Activated CD8-positive, alpha-beta T cell treated with anti-CD3 and anti-CD28 coated beads for 36 hours (primary cell): Measurements from ENCODE around the gene DNLZ. TPM values are rescaled to one million over a fixed set of nuclear protein-coding genes. Genes with fewer than 3 reads are reported as not detected.
A peak's percentile ranks its signal among the peaks of the same experiment; 100 is the strongest.
"Not testable (repeated sequence)": the region's sequence is repeated elsewhere in the genome, so short reads cannot be mapped to it uniquely, and the experiment has no call there.

Experiments used
- ATAC-seq: fragments of 200-7000 bp; cut with Tn5 transposase; one replicate; pipeline ENCODE4 v1.10.0; 2021; ENCODE audit warnings: mild to moderate bottlenecking, moderate library complexity
- CTCF ChIA-PET: fragments of 350-600 bp; sonication (Branson Sonifier 250); formaldehyde crosslinking; loops from one replicate; lab custom pipeline; 2021; ENCODE audit warnings: antibody characterized with exemption; lab: Charles Lee
- POLR2A ChIA-PET: fragments of 350-600 bp; sonication (Branson Sonifier 250); formaldehyde crosslinking; loops from one replicate; lab custom pipeline; 2021; ENCODE audit warnings: antibody characterized with exemption; lab: Charles Lee
- DNase-seq: peaks from one replicate; pipeline ENCODE4 v3.0.0-alpha.2; 2020
- H3K27ac Mint-ChIP-seq: one replicate; pipeline ENCODE4 v1.8.0; 2021; ENCODE audit warnings: mild to moderate bottlenecking, mixed read lengths
- H3K27me3 Mint-ChIP-seq: one replicate; pipeline ENCODE4 v1.8.0; 2021; ENCODE audit warnings: mixed read lengths
- H3K36me3 Mint-ChIP-seq: one replicate; pipeline ENCODE4 v1.8.0; 2021; ENCODE audit warnings: low read depth, mixed read lengths
- H3K4me1 Mint-ChIP-seq: one replicate; pipeline ENCODE4 v1.8.0; 2021; ENCODE audit warnings: low read depth, mixed read lengths
- H3K4me3 Mint-ChIP-seq: one replicate; pipeline ENCODE4 v1.8.0; 2021; ENCODE audit warnings: mild to moderate bottlenecking, moderate library complexity, mixed read lengths
- H3K9me3 Mint-ChIP-seq: one replicate; pipeline ENCODE4 v1.8.0; 2021; ENCODE audit warnings: mixed read lengths
- CTCF ChIP-seq: fragments of 200-600 bp; IDR thresholded peaks from one replicate; pipeline ENCODE4 v1.8.0; 2022; ENCODE audit warnings: antibody characterized with exemption, mild to moderate bottlenecking
- intact Hi-C: fragments of 100-400 bp; cut with micrococcal nuclease; formaldehyde crosslinking; loops from one replicate; pipeline ENCODE4 v1.10.0; 2022
- total RNA-seq, 2 experiments: library from RNA; stranded (reverse); gene quantifications; one replicate each; pipeline ENCODE4 v1.2.3, GENCODE V29; 2021

DNLZ gene
- total RNA-seq, 2 experiments from 2014 or later = 16.1 to 17.4 TPM

GRCh38 chr9:136409557-136410455 lies 46.3 kb upstream of the DNLZ start:
- intact Hi-C loops = loop anchor here (10.0 kb wide), 1 partner anchor 95 kb away; no protein-coding TSS in a partner anchor
- no peaks in the 10 kb centered on the region for H3K27me3 Mint-ChIP-seq
- H3K27ac Mint-ChIP-seq = peak overlapping the region; percentile 95
- peaks cover 70% of the 10 kb centered on the region for H3K36me3 Mint-ChIP-seq
- peaks cover 55% of the 10 kb centered on the region for H3K4me1 Mint-ChIP-seq
- H3K9me3 Mint-ChIP-seq = no peaks in the 10 kb centered on the region
- DNase-seq (peak; percentile 58), ATAC-seq (peak; percentile 42)
- H3K4me3 Mint-ChIP-seq = peak overlapping the region; percentile 97
- POLR2A ChIA-PET = interaction anchor here (0.7 to 2.2 kb wide), 15 partner anchors 9 to 505 kb away, joined by 3 to 16 read pairs (median 4); partner anchors contain the start of gene DNLZ
- no peak for TF ChIP-seq CTCF
- CTCF ChIA-PET = interaction anchor here (0.8 to 3.2 kb wide), 6 partner anchors 10 to 450 kb away, joined by 3 to 21 read pairs (median 5); partner anchors contain the start of genes DNLZ and SNAPC4

DNA sequence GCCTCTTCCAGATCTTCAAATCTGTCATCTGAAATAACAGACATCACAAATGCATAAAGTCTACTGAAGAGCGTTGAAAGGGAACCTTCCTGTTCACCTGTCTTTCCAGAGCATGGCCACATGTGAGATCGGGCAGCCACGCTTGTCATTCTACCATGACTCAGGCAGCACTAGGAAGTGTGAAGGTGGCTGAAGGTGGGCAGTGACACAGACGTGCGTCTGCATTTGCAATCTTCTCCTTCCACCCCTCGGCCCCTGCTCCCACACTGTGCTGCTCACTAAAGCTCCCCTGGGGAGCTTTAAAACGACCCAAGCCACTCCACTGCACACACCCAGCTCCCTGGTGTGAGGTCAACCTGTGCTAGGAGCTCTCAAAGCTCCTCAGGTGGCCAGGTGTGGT lies 44.4 kb upstream of the DNLZ start:
- no peak for TF ChIP-seq CTCF
- ChIA-PET CTCF (interaction anchor here (1.3 kb wide), 1 partner anchor 31 kb away, joined by 5 read pairs; no protein-coding TSS in a partner anchor), POLR2A (interaction anchor here (0.9 to 1.5 kb wide), 2 partner anchors 9 to 10 kb away, joined by 3 to 5 read pairs; no protein-coding TSS in a partner anchor)
- Mint-ChIP-seq H3K27me3 (no peaks in the 10 kb centered on the region), H3K36me3 (peaks cover 66% of the 10 kb centered on the region), H3K9me3 (no peaks in the 10 kb centered on the region), H3K27ac (no peak overlapping the region), H3K4me1 (peaks cover 70% of the 10 kb centered on the region), H3K4me3 (no peak overlapping the region)
- ATAC-seq (no peak), DNase-seq (peak; percentile 23)
- intact Hi-C loops = loop anchor here (10.0 kb wide), 1 partner anchor 93 kb away; no protein-coding TSS in a partner anchor

DNA sequence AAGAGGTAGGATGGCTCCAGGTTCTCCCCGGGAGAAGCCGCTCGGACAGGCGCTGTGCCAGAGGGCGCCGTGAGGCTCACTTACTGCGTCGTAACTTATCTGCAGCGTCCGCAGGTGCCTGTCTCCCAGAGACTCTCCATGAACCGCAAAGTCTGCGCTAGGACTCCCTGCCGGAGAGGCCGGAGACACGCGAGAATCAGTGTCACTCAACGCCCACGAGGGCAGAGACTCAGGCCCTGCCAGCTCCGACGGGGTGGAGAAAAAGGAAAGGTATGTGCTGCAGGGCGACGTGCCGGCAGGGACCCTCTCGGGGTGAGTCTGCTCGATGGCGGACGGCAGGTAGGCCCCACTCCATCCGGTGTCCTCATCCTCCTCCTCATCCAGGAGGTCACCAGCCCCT lies 43.5 kb upstream of the DNLZ start:
- H3K4me3 Mint-ChIP-seq, H3K27ac Mint-ChIP-seq, H3K9me3 Mint-ChIP-seq, ATAC-seq, H3K27me3 Mint-ChIP-seq, DNase-seq, POLR2A ChIA-PET, CTCF ChIA-PET: not testable (repeated sequence)
- peaks cover 66% of the 10 kb centered on the region for H3K36me3 Mint-ChIP-seq
- intact Hi-C loops = loop anchor here (10.0 kb wide), 1 partner anchor 92 kb away; no protein-coding TSS in a partner anchor
- peaks cover 71% of the 10 kb centered on the region for H3K4me1 Mint-ChIP-seq

GRCh38 chr9:136405904-136406303 lies 42.4 kb upstream of the DNLZ start:
- H3K9me3 Mint-ChIP-seq, H3K27me3 Mint-ChIP-seq, H3K4me3 Mint-ChIP-seq, CTCF ChIA-PET, ATAC-seq, DNase-seq: not testable (repeated sequence)
- Mint-ChIP-seq H3K27ac (peak overlapping the region; percentile 32), H3K36me3 (peaks cover 63% of the 10 kb centered on the region), H3K4me1 (peaks cover 64% of the 10 kb centered on the region)
- intact Hi-C loops = loop anchor here (10.0 kb wide), 1 partner anchor 91 kb away; no protein-coding TSS in a partner anchor
- POLR2A ChIA-PET = interaction anchor here (1.0 kb wide), 1 partner anchor 10 kb away, joined by 3 read pairs; no protein-coding TSS in a partner anchor

DNA sequence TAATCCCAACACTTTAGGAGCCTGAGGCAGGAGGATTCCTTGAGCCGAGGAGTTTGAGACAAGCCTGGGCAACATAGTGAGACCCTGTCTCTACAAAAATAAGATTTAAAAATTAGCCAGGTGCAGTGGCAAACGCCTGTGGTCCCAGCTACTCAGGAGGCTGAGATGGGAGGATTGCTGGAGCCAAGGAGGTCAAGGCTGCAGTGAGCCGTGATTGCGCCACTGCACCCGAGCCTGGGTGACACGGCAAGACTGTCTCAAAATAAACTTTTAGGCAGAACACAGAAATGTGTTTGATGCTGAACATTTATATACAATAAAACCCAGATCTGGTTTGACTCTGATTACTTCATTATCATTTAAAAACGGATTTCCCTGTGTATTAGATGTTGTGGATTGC lies 41.9 kb upstream of the DNLZ start:
- H3K27me3 Mint-ChIP-seq = no peaks in the 10 kb centered on the region

More for the DNA sequence above, 41.9 kb upstream of the DNLZ start:
- ChIA-PET POLR2A (interaction anchor here (1.0 kb wide), 1 partner anchor 9 kb away, joined by 3 read pairs; no protein-coding TSS in a partner anchor), CTCF (no interaction called here)
- Mint-ChIP-seq H3K4me1 (peaks cover 66% of the 10 kb centered on the region), H3K4me3 (no peak overlapping the region), H3K9me3 (no peaks in the 10 kb centered on the region), H3K36me3 (peaks cover 64% of the 10 kb centered on the region), H3K27ac (peak overlapping the region; percentile 32)
- no peak for DNase-seq
- TF ChIP-seq CTCF = no peak
- intact Hi-C loops = loop anchor here (10.0 kb wide), 1 partner anchor 91 kb away; no protein-coding TSS in a partner anchor
- ATAC-seq = no peak
